ENCODE data around the gene CBARP.

CBARP gene, protein sequence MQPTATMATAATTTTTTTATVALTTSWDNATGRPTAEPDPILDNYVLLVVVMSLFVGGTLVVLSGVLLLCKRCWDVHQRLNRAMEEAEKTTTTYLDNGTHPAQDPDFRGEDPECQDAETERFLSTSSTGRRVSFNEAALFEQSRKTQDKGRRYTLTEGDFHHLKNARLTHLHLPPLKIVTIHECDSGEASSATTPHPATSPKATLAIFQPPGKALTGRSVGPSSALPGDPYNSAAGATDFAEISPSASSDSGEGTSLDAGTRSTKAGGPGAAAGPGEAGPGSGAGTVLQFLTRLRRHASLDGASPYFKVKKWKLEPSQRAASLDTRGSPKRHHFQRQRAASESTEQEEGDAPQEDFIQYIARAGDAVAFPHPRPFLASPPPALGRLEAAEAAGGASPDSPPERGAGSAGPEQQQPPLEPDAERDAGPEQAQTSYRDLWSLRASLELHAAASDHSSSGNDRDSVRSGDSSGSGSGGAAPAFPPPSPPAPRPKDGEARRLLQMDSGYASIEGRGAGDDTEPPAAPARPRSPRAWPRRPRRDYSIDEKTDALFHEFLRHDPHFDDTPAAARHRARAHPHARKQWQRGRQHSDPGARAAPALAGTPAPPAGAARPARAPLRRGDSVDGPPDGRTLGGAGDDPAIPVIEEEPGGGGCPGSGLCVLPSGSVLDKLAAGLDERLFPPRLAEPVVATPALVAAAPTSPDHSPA

DNA sequence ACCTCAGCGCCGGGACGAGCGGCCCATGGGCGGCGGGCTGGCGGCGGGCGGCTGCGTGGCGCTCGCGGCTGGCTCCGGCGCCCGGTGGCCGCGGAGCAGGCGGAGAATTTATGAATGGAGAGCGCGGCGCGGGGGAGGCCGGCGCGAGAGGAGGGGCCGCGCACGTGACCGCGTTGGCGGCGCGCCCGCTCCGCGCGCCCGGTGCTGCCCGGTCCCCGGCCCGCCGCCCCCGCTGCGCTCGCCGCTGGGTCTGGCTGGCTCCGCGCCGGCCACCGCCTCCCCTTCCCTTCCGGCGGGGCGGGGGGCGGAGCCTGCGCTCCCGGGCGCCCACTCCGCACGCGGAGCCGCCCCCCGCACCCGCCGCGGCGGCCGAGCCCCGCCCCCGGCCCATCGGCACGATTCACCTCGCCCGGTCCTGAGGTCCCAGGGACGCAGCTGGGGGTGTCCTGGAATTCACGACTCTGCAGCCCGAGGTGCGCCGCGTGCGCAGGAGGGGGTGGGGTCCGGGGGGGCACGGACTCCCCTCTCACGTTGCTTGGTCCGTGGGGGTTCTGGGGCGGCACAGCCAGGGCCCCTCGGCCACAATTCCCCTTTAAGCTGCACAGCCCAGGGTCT, at the start of gene CBARP:
TSS of gene CBARP (minus strand) at position 252 of the 615 bp plus-strand sequence. CDS start 1,905 bp downstream, outside the sequence.
- peak; percentile 82 for DNase-seq (ENCODE audit: low spot score)

DNA sequence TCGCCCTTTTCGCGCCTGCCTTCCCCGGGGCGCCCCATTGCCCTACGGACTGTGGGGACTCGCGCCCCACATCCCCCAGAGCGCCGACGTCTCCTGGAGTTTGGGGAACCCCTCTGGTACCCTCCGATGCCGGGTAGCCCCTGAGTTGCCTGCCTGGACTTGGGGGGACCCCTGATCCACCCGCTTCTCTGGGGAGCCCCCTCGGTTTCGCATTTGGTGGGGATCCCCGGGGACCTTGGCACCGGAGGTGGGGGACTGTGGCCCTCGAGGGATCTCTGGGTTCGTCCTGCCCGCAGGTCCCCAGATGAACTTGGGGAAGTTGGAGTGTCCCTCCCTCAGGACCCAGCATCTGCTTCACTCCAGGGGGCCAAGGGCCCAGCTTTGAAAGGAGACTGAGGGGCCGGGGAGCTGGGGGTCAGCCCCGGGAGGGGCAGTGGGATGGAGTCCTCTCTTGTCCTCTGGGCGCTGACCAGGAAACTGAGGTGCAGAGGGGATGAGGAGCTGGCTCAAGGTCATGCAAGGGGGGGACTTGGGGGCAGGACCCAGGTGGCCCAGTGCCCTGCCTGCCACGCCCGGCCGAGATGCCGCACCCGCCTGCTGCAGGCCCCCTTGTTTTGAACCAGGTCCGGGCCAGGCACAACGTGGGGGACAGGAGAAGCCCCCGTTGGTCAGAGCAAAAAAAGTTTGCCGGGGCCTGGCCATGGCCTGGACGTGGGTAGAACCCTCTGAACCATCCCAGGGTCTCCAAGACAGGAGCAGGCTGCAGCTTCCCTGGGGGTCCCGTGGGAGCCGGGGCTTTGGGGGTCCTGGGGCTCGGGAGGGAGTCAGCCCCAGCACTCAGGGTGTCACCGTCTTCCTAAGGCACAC, 48.9 kb upstream of the CBARP start:
- no peak for DNase-seq (ENCODE audit: low spot score)

DNA sequence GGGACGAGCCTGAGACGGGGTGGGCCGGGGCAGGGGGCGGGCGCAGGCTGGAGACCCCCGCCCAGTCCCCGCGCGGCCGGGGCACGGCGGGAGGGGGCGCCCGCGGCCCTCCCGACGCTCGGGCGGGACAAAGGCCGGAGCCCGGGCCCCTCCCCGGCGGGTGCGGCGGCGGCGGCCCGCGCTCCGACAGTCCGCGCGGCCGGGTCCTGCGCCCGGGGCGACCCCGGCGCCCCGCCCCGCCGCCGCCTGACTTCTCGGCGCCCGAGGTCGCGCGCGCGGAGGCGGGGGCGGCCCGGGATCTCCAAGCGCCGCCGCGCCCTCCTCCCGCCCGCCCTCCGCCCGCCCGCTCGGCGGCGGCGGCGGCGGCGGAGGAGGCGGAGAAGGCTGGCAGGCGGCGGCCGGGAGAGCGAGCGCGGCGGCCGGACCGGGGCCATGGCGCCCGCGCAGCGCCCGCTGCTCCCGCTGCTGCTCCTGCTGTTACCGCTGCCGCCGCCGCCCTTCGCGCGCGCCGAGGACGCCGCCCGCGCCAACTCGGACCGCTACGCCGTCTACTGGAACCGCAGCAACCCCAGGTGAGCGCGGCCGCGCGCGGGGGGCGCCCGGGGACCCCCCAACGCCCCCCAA, 48.0 kb upstream of the CBARP start, which contains the start of gene EFNA2:
TSS of gene EFNA2 (plus strand) at position 137 of the 624 bp plus-strand sequence. CDS start at position 433, 296 bp downstream.
- peak; percentile 47 for DNase-seq (ENCODE audit: low spot score)

DNA sequence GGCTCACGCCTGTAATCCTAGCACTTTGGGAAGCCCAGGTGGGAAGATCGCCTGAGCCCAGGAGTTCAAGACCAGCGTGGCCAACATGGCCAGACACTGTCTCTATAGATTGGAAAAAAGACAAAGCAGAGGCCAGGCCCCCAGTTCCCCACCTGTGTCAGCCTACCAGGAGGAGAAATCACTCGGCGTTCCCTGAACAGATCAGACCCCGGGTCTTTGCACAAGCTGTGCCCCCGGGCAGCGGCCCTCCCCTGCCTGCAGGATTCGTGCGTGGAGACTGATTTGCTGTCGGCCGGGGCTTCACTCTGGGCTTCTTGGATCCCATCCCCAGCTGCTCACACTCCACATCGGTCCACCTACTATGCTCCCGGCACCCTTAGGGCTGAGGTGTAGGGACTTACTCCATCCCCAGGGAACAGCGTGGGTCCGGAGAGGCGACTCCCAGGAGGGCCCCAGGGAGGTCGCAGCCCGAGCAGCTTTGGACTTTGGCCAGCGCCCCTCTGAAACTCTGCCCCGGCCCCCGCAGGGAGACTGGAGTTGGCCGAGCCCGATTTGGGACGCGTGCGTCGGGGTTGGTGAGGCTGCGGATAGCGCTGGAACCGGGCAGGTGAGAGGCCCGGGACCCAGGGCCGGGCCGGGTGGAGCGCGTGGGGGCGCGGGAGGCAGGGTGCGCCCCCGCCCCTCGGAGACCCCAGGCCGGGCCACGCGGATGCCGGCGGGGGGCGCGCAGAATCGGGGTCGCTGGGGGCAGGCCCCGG, 47.4 kb upstream of the CBARP start:
- no peak for DNase-seq (ENCODE audit: low spot score)

DNA sequence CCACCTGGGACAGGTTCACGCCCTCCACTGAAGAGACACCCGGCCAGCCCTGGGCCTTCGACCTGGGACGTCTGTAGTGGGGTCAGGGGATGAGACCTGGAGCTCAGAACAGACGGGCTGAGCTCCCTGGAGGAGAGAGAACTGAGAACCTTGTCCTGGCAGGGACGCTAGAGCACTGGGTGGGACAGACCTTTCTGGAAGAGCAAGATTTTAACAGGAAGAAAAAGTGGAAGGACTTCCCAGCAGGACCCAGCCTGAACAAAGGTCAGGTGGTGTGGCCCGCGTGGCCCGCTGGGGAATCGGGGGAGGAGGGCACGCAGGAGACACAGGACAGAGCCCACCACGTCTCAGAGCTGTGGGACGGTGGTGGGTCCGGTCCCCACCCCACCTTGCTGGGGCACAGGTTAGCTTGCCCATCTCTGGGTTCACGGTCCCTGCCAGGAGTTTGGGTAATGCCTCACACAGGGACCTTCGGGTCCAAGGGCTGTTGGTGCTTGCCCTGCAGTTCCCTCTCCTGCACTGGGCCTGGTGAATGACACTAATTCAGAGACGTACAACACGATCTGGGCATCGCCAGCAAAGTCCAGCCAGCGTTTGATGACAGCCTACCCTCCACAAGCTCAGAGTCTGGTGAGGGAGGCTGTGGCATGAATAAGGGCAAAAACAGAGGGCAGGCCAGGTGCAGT, 46.6 kb upstream of the CBARP start:
- no peak for DNase-seq (ENCODE audit: low spot score)

DNA sequence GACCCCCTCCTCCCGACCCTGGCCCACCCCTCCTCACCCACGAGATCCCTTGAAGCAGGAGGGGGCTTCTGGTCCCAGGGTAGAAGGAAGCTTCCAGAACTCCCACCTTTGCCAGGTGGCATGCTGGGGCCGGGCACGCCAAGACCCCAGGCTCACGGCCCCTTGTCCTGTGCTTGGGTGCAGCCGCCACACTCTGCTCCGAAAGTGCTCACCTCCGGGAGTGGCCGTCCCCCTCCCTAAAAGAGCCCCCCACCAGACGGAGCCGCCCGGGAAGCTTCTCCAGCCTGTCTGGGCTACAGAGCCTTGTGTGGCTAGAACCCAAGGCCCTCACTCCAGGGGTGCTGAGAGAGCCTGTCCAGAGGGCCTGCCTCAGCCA, 46.1 kb upstream of the CBARP start:
- no peak for DNase-seq (ENCODE audit: low spot score)

DNA sequence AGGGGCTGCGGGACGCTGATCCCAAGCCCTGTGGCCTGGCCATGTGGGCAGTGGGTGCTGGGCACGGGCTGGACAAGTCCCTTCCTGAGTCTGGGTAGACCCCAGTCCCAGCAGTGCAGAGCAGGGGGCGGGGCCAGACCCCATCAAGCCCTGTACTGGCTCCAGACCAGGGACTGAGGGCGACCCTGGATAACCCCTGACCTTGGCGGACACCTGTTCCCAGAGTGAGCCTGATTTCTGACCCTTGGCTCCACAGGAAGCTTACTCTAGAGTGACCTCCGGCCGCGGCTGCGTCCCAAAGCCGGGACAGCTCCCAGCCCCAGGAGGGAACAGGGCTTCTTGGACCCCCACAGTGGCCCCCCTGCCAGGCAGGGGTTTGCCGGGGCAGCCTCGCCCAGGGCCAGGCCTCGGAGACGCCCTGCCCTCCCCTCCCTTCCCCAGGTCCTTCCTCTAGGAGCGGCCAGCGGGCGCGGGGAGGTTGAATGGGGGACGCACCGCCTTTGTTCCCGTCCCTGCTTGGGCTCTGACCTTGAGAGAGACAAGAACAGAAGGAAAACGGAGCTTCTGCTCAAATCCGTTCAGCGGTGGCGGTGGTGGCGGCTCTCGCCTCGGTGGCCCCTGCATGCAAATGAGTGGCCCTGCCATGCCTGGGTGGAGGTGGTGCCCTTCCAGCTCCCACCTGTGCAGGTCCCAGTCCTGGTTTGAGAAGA, 45.6 kb upstream of the CBARP start:
- no peak for DNase-seq (ENCODE audit: low spot score)

DNA sequence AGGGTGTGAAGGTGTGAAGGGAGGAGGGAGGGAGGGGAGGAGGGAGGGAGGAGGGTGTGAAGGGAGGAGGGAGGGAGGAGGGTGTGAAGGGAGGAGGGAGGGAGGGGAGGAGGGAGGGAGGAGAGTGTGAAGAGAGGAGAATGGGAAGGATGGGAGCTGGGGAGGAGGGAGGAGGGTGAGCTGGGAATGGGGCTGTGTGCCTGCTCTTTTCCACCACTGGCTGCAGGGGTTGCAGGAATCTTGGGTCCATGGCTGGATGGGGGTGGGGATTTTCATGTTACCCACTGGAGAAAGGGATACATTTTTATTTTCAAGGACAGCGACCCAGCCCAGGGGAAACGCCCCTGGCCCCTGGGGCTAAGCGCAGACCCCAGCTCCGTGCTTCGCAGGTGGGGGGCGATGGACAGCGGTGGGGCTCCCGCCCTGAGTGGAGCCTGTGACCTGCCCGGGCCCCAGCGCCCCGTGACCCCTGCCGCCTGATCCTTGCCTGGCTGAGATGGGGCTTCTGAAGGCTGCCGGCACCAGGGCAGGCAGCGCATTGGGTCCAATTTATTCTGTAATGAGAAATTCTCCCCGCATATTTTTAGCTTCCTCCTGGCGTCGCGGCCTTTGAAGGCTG, 44.9 kb upstream of the CBARP start:
- DNase-seq (ENCODE audit: low spot score), result no peak

DNA sequence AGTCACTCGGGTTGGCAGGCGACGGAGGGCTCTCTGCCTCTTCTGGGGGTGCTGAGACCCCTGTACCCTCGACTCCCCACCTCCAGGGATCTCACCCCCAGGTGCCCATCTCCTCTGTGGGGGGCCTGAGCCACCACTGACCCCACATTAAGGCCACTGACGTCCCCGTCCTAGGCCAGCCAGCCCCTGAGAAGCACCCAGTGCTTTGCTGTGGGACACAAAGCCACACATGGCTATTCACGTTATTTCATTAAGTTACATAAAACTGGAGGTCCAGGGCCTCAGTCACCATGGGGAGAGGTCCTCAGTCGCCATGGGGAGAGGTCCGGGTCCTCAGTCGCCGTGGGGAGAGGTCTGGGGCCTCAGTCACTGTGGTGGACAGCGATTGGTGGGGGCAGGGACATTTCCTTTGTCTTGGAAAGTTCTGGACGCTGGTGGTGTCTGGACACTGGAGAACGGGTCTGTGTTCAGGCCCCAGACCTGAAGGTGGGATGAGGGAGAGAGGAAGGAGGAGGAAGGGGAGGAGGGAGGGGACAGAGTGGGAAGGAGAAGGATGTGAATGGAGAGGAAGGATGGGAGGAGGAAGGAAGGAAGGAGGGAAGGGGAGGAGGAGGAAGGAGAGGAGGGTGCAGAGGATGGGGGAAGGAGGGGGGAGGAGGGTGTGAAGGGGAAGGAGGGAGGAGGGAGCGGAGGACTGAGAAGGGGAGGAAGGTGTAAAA, 43.9 kb upstream of the CBARP start:
- no peak for DNase-seq (ENCODE audit: low spot score)

DNA sequence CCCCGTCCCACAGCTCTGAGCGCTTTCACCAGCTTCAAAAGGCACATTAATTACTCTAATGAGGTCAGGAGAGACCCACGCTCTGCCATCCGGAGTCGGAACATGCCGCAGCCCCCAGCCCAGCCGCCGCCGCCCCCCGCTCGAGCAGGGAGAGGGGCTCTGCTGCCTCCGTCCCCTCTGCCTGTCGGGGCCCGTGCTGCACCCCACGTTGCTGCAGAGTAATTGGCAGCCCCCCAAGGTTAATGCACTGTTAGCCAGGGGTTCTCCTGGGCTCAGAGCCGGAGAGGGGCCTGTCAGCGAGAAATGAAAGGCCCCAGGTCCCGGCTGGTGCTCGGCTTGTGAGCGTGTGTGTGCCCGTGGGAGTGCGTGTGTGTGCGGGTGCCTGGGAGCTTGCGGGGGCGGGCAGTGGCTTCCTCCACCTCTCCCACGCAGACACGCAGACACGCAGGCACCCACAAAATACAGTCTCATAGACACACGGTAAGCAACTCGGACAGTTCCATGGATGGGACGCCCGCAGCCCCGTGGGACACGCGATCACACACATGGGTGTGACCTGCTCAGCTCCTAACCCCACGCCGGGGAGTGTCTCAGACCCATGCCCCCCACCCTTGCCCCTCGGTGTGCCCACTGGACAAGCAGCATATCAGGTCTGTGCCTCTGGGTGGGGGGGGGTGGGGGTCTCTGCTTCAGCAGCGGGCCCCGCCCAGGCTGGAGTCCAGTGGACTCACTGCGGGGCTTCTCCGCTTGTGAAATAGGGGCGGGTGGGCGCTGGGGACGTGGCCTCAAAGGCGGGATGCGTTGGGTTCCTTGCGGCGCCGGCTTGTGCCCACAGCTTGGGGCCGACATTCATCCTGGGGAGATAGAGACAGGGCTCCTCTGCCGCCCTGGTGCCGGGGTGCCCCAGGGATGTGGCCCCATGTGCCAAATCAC, 43.1 kb upstream of the CBARP start:
- no peak for DNase-seq (ENCODE audit: low spot score)

DNA sequence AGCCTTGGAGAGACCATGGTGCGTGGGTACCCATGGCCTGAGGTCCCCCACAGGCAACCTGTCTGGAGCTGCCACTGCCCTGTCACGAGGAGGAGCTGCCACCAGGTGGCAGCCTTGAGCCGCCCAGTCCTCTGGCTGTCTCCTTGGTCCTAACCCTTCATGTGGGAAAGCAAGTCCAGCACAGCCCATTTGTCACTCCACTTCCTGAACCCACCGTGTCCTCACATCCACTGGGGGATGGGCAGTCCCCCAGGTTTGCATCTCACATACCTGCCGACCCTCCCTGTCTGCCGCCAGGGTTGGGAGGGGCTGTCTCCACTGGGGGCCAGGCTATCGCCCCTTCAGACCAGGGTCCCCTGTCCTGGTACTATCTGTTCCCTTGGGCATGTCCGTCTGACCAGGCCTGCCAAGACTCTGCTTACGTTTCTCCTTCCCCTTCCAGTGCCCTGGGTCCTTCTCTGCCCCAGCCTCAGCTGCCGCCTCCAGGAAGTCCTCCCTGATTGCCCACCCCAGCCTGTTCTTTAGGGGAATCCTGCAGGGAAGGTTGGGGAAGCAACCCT, 42.1 kb upstream of the CBARP start:
- peak; percentile 91 for DNase-seq (ENCODE audit: low spot score)

DNA sequence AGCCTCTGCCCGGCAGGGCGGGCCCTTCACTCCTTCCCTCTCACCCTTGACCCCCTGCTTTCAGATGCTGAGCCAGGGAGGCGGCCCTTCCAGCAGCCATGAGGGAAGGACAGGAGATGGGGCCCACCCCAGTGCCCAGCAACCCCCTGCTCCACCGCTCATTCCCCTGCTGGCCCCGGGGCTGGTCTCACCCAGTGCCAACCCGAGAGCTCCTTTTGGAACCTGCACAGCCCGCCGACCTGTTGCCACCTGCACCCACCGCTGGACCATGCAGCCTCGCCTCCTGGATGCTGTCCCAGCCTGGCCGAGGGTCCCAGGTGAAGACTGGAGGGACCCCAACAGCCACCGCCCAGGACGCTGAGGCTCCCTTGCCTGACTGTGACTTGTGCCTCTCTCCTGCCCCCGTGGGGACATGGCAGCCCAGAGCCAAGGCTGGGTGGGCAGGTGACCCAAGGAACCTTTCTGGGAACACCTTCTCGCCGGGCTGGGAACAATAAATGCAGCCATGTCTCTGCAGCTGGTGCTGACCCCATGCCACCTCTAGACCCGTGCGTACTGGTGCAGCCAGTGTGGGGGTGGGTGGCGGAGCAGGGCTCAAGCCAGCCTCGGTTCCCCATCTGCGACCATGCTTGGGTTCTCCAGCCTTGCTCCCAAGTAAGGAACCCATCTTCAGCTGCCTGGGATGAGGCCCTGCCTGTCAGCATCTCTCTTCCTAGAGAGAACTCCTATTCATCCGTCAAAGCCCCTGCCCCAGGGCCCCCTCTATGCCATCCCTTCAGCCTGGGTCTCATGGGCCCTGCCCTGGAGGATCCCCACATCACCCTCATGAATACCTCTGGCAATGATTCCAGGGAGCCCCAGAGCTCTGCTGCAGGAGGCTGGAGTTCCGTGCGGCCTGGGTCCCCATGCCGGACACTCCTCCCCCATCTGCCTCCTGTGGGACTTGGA, 41.2 kb upstream of the CBARP start:
- DNase-seq (ENCODE audit: low spot score), result no peak

DNA sequence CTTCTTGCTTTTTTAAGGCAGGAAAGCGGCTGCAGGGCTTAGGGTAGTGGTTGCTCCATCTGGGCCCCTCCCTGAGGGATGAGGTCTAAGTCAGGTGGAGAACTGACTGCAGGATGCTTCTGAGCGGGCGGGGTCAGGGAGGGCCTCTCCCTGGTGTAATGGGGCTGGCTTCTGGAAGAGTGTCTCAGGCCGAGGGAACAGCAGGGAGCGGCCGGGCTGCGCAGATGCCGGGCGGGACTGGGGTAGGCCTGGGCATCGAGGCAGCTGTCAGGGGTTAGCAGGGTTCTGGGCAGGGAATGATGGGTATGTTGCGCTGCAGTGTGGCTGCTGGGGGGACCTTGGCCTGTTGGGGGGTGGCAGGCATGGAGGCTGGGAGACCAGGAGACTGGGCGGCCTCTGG, 40.3 kb upstream of the CBARP start:
- DNase-seq (ENCODE audit: low spot score), result no peak

DNA sequence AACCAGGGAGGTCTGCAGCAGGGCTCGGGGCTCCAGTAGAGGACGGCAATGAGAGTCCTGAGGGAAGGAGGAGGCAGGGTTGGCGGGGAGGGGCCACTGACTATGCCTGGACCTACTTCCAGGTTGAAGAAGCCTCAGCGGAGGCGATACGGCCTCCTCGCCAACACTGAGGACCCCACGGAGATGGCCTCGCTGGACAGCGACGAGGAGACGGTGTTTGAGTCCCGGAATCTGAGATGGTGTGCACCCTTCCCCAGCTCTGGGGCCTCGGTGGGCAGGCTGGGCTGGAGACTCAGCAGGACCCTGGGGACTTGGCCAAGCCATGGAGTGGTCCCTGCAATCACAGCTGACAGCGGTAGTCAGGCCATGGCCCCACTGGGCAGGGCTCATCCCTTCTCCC, 39.3 kb upstream of the CBARP start:
- DNase-seq (ENCODE audit: low spot score), result no peak

DNA sequence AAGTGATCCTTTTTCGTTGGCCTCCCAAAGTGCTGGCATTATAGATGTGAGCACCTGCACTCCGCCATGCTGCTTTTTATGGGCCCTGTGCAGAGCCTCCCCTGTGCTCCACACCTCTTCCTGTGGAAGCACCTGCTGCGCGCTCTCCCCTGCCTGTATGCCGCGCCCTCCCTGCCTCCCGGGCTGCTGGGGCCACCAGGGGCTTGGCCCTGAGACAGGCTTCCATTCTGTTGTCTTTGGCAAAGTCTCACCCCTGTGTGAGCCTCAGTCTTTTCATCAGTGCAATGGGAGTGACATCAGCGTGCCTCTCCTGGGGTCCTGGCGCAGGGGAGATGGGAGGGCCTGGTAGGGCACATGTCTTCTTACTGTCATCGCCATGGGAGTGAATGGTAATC, 38.8 kb upstream of the CBARP start:
- no peak for DNase-seq (ENCODE audit: low spot score)
